ENCODE measurements around the gene FAM13A. TPM values are rescaled to one million over a fixed set of nuclear protein-coding genes. Genes with fewer than 3 reads are reported as not detected.

FAM13A gene
- total RNA-seq, 4 donors from 2014 or later: 17.7 to 80.3 (median 46.2) TPM

GRCh38 chr4:88747351-88747750 is 309.6 kb downstream of the FAM13A start:
- intact Hi-C loops (cut with DNase I; ENCODE audit: low total_unique reads): no loop called here
- no peak overlapping the region for H3K4me3 ChIP-seq
- peaks cover 0 to 1% of the 10 kb centered on the region in 2 donors for H3K36me3 ChIP-seq
- no peak overlapping the region for H3K27ac ChIP-seq
- TF ChIP-seq CTCF (IDR thresholded peaks at IDR 0.05) (no peak), POLR2A (IDR thresholded peaks at IDR 0.05) (no peak)
- H3K9me3 ChIP-seq: no peaks in the 10 kb centered on the region
- no peaks in the 10 kb centered on the region for H3K27me3 ChIP-seq
- H3K4me1 ChIP-seq: no peaks in the 10 kb centered on the region
- DNase-seq: no peak

- Histone ChIP-seq H3K36me3 (peaks cover 0 to 1% of the 10 kb centered on the region in 2 donors), H3K9me3 (no peaks in the 10 kb centered on the region)
Measured at GRCh38 chr4:88746206-88746605, 310.8 kb downstream of the FAM13A start.

GRCh38 chr4:88745581-88746163 is 311.3 kb downstream of the FAM13A start:
- DNase-seq: no peak
- TF ChIP-seq CTCF (IDR thresholded peaks at IDR 0.05) (no peak), POLR2A (IDR thresholded peaks at IDR 0.05) (no peak)
- peaks cover 0 to 1% of the 10 kb centered on the region in 2 donors for H3K36me3 ChIP-seq
- intact Hi-C loops (cut with DNase I; ENCODE audit: low total_unique reads): no loop called here
- no peaks in the 10 kb centered on the region for H3K9me3 ChIP-seq
- H3K4me1 ChIP-seq: no peaks in the 10 kb centered on the region
- H3K27me3 ChIP-seq: no peaks in the 10 kb centered on the region
- H3K27ac ChIP-seq: no peak overlapping the region
- H3K4me3 ChIP-seq: no peak overlapping the region

More at GRCh38 chr4:88746206-88746605, 310.8 kb downstream of the FAM13A start:
- H3K4me3 ChIP-seq: no peak overlapping the region
- intact Hi-C loops (cut with DNase I; ENCODE audit: low total_unique reads): no loop called here
- no peaks in the 10 kb centered on the region for H3K4me1 ChIP-seq
- DNase-seq: no peak
- no peak for TF ChIP-seq CTCF (IDR thresholded peaks at IDR 0.05)
- TF ChIP-seq POLR2A (IDR thresholded peaks at IDR 0.05): no peak
- H3K27me3 ChIP-seq: no peaks in the 10 kb centered on the region
- no peak overlapping the region for H3K27ac ChIP-seq

GRCh38 chr4:88745175-88745574 is 311.8 kb downstream of the FAM13A start:
- no peak for TF ChIP-seq CTCF (IDR thresholded peaks at IDR 0.05)
- TF ChIP-seq POLR2A (IDR thresholded peaks at IDR 0.05): no peak
- peaks cover 0 to 1% of the 10 kb centered on the region in 2 donors for H3K36me3 ChIP-seq
- no peaks in the 10 kb centered on the region for H3K4me1 ChIP-seq
- H3K9me3 ChIP-seq: no peaks in the 10 kb centered on the region
- intact Hi-C loops (cut with DNase I; ENCODE audit: low total_unique reads): no loop called here
- H3K27me3 ChIP-seq: no peaks in the 10 kb centered on the region
- no peak overlapping the region for H3K4me3 ChIP-seq
- H3K27ac ChIP-seq: no peak overlapping the region
- DNase-seq: no peak

GRCh38 chr4:88744609-88745008 is 312.4 kb downstream of the FAM13A start:
- H3K27me3 ChIP-seq: no peaks in the 10 kb centered on the region
- no peak for DNase-seq
- no peaks in the 10 kb centered on the region for H3K4me1 ChIP-seq
- H3K36me3 ChIP-seq: peaks cover 0 to 1% of the 10 kb centered on the region in 2 donors
- intact Hi-C loops (cut with DNase I; ENCODE audit: low total_unique reads): no loop called here
- no peaks in the 10 kb centered on the region for H3K9me3 ChIP-seq
- no peak overlapping the region for H3K4me3 ChIP-seq
- H3K27ac ChIP-seq: no peak overlapping the region
- TF ChIP-seq POLR2A (IDR thresholded peaks at IDR 0.05): no peak
- no peak for TF ChIP-seq CTCF (IDR thresholded peaks at IDR 0.05)

Data from uterus (tissue), 4 donors.